Measurements from ENCODE around the gene FBXO40.

The FBXO40 gene

DNA sequence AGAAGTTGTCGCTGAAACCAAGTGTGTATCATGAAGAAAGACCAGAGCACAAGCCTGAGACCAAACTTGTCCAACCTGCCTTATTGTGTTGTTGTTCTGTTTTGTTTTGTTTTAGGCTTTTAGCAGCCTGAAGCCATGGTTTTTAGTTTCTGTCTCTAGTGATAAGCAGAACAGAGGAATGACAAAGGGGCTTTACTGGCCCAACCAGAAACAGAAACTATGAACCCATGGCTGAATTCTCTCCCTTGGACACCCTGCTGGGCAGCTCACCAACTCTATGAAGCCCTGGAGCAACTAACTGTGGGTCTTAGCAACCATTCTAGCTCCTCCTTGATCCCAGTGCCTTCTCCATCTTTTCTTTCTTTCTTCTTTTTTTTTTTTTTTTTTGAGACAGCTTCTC, 37.2 kb downstream of the FBXO40 start:
- no peak overlapping the region for H2BK120ac ChIP-seq (ENCODE audit: low read depth, low read length)
- H3K27me3 ChIP-seq (ENCODE audit: control insufficient read depth in 1 of 2, insufficient read depth in 1 of 2, low read length in 2 of 2), result no peaks in the 10 kb centered on the region
- no peak overlapping the region for H4K91ac ChIP-seq (ENCODE audit: low read length)
- no peaks in the 10 kb centered on the region for H3K36me3 ChIP-seq (ENCODE audit: control insufficient read depth in 1 of 2, insufficient read depth in 2 of 2, low read depth in 1 of 2, low read length in 2 of 2)
- H2AK5ac ChIP-seq (ENCODE audit: low read length, severe bottlenecking), result no peak overlapping the region
- H2BK5ac ChIP-seq (ENCODE audit: low read depth, low read length, poor library complexity, severe bottlenecking), result no peak overlapping the region
- no peak overlapping the region for H3K23ac ChIP-seq (ENCODE audit: low read length in 2 of 2)
- H3K4me2 ChIP-seq (ENCODE audit: low read length, poor library complexity, severe bottlenecking), result no peak overlapping the region
- no peaks in the 10 kb centered on the region for H3K9me3 ChIP-seq (ENCODE audit: control insufficient read depth, low read length)
- no peak overlapping the region for H2AFZ ChIP-seq (ENCODE audit: low read depth, low read length)
- no peak overlapping the region for H3K4ac ChIP-seq (ENCODE audit: low read depth in 1 of 2, low read length in 2 of 2)
- no peak overlapping the region for H2BK15ac ChIP-seq (ENCODE audit: low read depth, poor library complexity, severe bottlenecking)
- H3K27ac ChIP-seq (ENCODE audit: low read length, poor library complexity, severe bottlenecking), result no peak overlapping the region
- no peak overlapping the region for H3K9ac ChIP-seq (ENCODE audit: low read length)
- no peak overlapping the region for H3K14ac ChIP-seq (ENCODE audit: low read length in 2 of 2)
- H2BK12ac ChIP-seq (ENCODE audit: low read length in 2 of 2), result no peak overlapping the region
- H3K79me1 ChIP-seq (replicated peaks; ENCODE audit: low read length, poor library complexity, severe bottlenecking), result no peaks in the 10 kb centered on the region
- no peak overlapping the region for H3K18ac ChIP-seq (ENCODE audit: low read depth in 1 of 2, low read length in 2 of 2)
- H4K8ac ChIP-seq (ENCODE audit: low read length), result no peak overlapping the region
- DNase-seq, result no peak
- 100% methylated on average over 1 of the region's 1 CpG for WGBS
- H3K4me3 ChIP-seq (ENCODE audit: insufficient read depth in 1 of 2, low read depth in 1 of 2, low read length in 2 of 2), result no peak overlapping the region
- H3K4me1 ChIP-seq (ENCODE audit: control insufficient read depth, insufficient read depth, low read depth, low read length), result no peaks in the 10 kb centered on the region

DNA sequence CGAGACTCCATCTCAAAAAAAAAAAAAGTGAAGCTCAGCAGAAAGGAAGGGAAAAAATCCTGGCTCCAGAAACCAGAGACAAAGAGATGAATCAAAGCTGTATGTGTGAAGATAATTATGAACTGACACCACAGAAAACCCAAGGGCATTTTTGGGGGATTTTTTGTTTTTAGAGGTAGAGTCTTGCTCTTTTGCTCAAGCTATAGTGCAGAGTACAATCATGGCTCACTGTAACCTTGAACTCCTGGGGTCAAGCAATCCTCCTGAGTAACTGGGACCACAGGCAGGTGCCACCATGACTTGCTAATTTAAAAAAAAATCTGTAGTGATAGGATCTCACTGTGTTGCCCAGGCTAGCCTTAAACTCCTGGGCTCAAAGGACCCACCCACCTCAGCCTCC, 44.7 kb downstream of the FBXO40 start:
- no peak overlapping the region for H3K4me2 ChIP-seq (ENCODE audit: low read length, poor library complexity, severe bottlenecking)
- H3K27ac ChIP-seq (ENCODE audit: low read length, poor library complexity, severe bottlenecking), result no peak overlapping the region
- H4K91ac ChIP-seq (ENCODE audit: low read length), result no peak overlapping the region
- H2BK120ac ChIP-seq (ENCODE audit: low read depth, low read length), result no peak overlapping the region
- no peaks in the 10 kb centered on the region for H3K27me3 ChIP-seq (ENCODE audit: control insufficient read depth in 1 of 2, insufficient read depth in 1 of 2, low read length in 2 of 2)
- no peak overlapping the region for H2BK15ac ChIP-seq (ENCODE audit: low read depth, poor library complexity, severe bottlenecking)
- no peaks in the 10 kb centered on the region for H3K36me3 ChIP-seq (ENCODE audit: control insufficient read depth in 1 of 2, insufficient read depth in 2 of 2, low read depth in 1 of 2, low read length in 2 of 2)
- no peak overlapping the region for H3K4me3 ChIP-seq (ENCODE audit: insufficient read depth in 1 of 2, low read depth in 1 of 2, low read length in 2 of 2)
- no peak overlapping the region for H3K4ac ChIP-seq (ENCODE audit: low read depth in 1 of 2, low read length in 2 of 2)
- no peaks in the 10 kb centered on the region for H3K79me1 ChIP-seq (replicated peaks; ENCODE audit: low read length, poor library complexity, severe bottlenecking)
- H2BK12ac ChIP-seq (ENCODE audit: low read length in 2 of 2), result no peak overlapping the region
- no peak overlapping the region for H3K18ac ChIP-seq (ENCODE audit: low read depth in 1 of 2, low read length in 2 of 2)
- no peak overlapping the region for H3K23ac ChIP-seq (ENCODE audit: low read length in 2 of 2)
- H3K9me3 ChIP-seq (ENCODE audit: control insufficient read depth, low read length), result no peaks in the 10 kb centered on the region
- H3K4me1 ChIP-seq (ENCODE audit: control insufficient read depth, insufficient read depth, low read depth, low read length), result no peaks in the 10 kb centered on the region
- H3K9ac ChIP-seq (ENCODE audit: low read length), result no peak overlapping the region
- no peak overlapping the region for H2BK5ac ChIP-seq (ENCODE audit: low read depth, low read length, poor library complexity, severe bottlenecking)
- H4K8ac ChIP-seq (ENCODE audit: low read length), result no peak overlapping the region
- H2AK5ac ChIP-seq (ENCODE audit: low read length, severe bottlenecking), result no peak overlapping the region
- H3K14ac ChIP-seq (ENCODE audit: low read length in 2 of 2), result no peak overlapping the region
- no peak for DNase-seq
- 80% methylated on average over 1 of the region's 1 CpG for WGBS
- H2AFZ ChIP-seq (ENCODE audit: low read depth, low read length), result no peak overlapping the region

DNA sequence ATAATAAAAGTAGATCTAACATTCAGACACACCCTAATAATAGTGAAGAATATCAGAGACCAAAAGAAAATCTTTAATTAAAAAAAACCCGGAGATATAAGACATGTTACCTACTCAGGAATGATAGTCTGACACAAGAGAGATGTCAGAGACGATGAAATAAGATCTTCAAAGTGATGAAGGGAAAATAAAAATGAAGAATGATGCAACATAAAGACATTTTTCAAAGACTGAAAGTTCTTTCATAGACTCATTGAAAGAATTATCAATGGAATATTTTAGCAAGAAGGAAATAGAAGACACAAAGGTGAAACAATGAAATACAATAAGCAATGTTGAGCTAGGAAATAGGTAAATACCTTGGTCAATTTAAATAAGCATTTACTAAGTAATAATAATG, 47.9 kb downstream of the FBXO40 start:
- 100% methylated on average over 2 of the region's 2 CpGs for WGBS

DNA sequence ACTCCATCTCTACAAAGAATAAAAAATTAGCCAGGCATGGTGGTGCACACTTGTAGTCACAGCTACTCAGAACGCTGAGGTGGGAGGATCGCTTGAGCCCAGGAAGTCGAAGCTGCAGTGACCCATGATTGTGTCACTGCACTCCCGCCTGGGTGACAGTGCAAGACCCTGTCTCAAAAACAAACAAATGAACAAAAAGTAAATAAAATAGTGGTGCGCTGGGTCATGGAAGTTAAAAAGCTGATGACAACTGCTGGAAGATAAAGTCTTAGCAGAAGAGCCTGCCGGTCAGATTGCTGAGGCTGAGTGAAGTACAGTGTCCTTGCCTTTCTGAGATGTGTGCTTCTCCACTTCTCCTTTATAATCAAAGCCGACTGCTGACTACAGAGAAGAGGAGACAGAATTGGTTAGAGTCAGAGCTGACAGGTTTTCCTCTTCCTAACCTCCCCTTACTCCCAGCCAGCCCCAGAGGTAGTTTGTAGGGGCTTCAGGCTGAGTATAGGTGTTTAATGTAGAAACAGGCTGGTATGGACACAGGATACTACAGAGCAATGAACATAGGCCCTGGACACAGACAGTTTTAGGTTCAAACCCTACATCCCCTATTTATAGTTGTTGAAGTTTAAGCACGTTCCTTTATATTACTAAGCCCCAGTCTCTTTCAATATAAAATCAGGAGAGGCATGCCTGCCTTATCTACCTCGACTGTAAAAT, 49.6 kb downstream of the FBXO40 start:
- Histone ChIP-seq H3K9me3 (ENCODE audit: control insufficient read depth, low read length) (no peaks in the 10 kb centered on the region), H3K4ac (ENCODE audit: low read depth in 1 of 2, low read length in 2 of 2) (no peak overlapping the region), H4K8ac (ENCODE audit: low read length) (no peak overlapping the region), H3K14ac (ENCODE audit: low read length in 2 of 2) (no peak overlapping the region), H3K18ac (ENCODE audit: low read depth in 1 of 2, low read length in 2 of 2) (no peak overlapping the region), H3K79me1 (replicated peaks; ENCODE audit: low read length, poor library complexity, severe bottlenecking) (no peaks in the 10 kb centered on the region), H2AFZ (ENCODE audit: low read depth, low read length) (no peak overlapping the region), H3K4me1 (ENCODE audit: control insufficient read depth, insufficient read depth, low read depth, low read length) (no peaks in the 10 kb centered on the region), H3K23ac (ENCODE audit: low read length in 2 of 2) (no peak overlapping the region), H2AK5ac (ENCODE audit: low read length, severe bottlenecking) (no peak overlapping the region), H3K4me3 (ENCODE audit: insufficient read depth in 1 of 2, low read depth in 1 of 2, low read length in 2 of 2) (no peak overlapping the region), H2BK5ac (ENCODE audit: low read depth, low read length, poor library complexity, severe bottlenecking) (no peak overlapping the region), H3K36me3 (ENCODE audit: control insufficient read depth in 1 of 2, insufficient read depth in 2 of 2, low read depth in 1 of 2, low read length in 2 of 2) (no peaks in the 10 kb centered on the region), H3K4me2 (ENCODE audit: low read length, poor library complexity, severe bottlenecking) (no peak overlapping the region), H2BK12ac (ENCODE audit: low read length in 2 of 2) (no peak overlapping the region), H4K91ac (ENCODE audit: low read length) (no peak overlapping the region), H3K27ac (ENCODE audit: low read length, poor library complexity, severe bottlenecking) (no peak overlapping the region), H2BK120ac (ENCODE audit: low read depth, low read length) (no peak overlapping the region), H2BK15ac (ENCODE audit: low read depth, poor library complexity, severe bottlenecking) (no peak overlapping the region), H3K27me3 (ENCODE audit: control insufficient read depth in 1 of 2, insufficient read depth in 1 of 2, low read length in 2 of 2) (no peaks in the 10 kb centered on the region), H3K9ac (ENCODE audit: low read length) (no peak overlapping the region)
- DNase-seq, result no peak
- 69% methylated on average over 7 of the region's 9 CpGs for WGBS

More for the DNA sequence above, 47.9 kb downstream of the FBXO40 start:
- H2BK15ac ChIP-seq (ENCODE audit: low read depth, poor library complexity, severe bottlenecking), result no peak overlapping the region
- no peak overlapping the region for H4K91ac ChIP-seq (ENCODE audit: low read length)
- H2BK5ac ChIP-seq (ENCODE audit: low read depth, low read length, poor library complexity, severe bottlenecking), result no peak overlapping the region
- no peak overlapping the region for H3K14ac ChIP-seq (ENCODE audit: low read length in 2 of 2)
- H3K27me3 ChIP-seq (ENCODE audit: control insufficient read depth in 1 of 2, insufficient read depth in 1 of 2, low read length in 2 of 2), result no peaks in the 10 kb centered on the region
- no peak overlapping the region for H3K4ac ChIP-seq (ENCODE audit: low read depth in 1 of 2, low read length in 2 of 2)
- H3K9me3 ChIP-seq (ENCODE audit: control insufficient read depth, low read length), result no peaks in the 10 kb centered on the region
- H4K8ac ChIP-seq (ENCODE audit: low read length), result no peak overlapping the region
- no peak overlapping the region for H3K27ac ChIP-seq (ENCODE audit: low read length, poor library complexity, severe bottlenecking)
- H2BK120ac ChIP-seq (ENCODE audit: low read depth, low read length), result no peak overlapping the region
- H2AK5ac ChIP-seq (ENCODE audit: low read length, severe bottlenecking), result no peak overlapping the region
- no peak overlapping the region for H3K18ac ChIP-seq (ENCODE audit: low read depth in 1 of 2, low read length in 2 of 2)
- no peak overlapping the region for H3K4me3 ChIP-seq (ENCODE audit: insufficient read depth in 1 of 2, low read depth in 1 of 2, low read length in 2 of 2)
- no peaks in the 10 kb centered on the region for H3K79me1 ChIP-seq (replicated peaks; ENCODE audit: low read length, poor library complexity, severe bottlenecking)
- no peaks in the 10 kb centered on the region for H3K36me3 ChIP-seq (ENCODE audit: control insufficient read depth in 1 of 2, insufficient read depth in 2 of 2, low read depth in 1 of 2, low read length in 2 of 2)
- DNase-seq, result no peak
- H2BK12ac ChIP-seq (ENCODE audit: low read length in 2 of 2), result no peak overlapping the region
- H3K4me1 ChIP-seq (ENCODE audit: control insufficient read depth, insufficient read depth, low read depth, low read length), result no peaks in the 10 kb centered on the region
- H3K23ac ChIP-seq (ENCODE audit: low read length in 2 of 2), result no peak overlapping the region
- H3K9ac ChIP-seq (ENCODE audit: low read length), result no peak overlapping the region
- no peak overlapping the region for H3K4me2 ChIP-seq (ENCODE audit: low read length, poor library complexity, severe bottlenecking)
- no peak overlapping the region for H2AFZ ChIP-seq (ENCODE audit: low read depth, low read length)

All from mesenchymal stem cell (in vitro differentiated cells and primary cell).